MM.1S (cell line): ENCODE data around the gene C8A.

Source experiments
- EZH2phosphoT487 ChIP-seq: fragments of 300-600 bp; sonication (generic); IDR thresholded peaks from 2 replicates; pipeline ENCODE4 v1.6.1; 2018; ENCODE audit warnings: antibody characterized with exemption, low read length
- TF ChIP-seq, protein P1 (sequence below): fragments of 300-600 bp; sonication (generic); IDR thresholded peaks from 2 replicates; pipeline ENCODE4 v1.5.1; 2016; ENCODE audit warnings: antibody characterized with exemption, low read length, mixed read lengths

DNA sequence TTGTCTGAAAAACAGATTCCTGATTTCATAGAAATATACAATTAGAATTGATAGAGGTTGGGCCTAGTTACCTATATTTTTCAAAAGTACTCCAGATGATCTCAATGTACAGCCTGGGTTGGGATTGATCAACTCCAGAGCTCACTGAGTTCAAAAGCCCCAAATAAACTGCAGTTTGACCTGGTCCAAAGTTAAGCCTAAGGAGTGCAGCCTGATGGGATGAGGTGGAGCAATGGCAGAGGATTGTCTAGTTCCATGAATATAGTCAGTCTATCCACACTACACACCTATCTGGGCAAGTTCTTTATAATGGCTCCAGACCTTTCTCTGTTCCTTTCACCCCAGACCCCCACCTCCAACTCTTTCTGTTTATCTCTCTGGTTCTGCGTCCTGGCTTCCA lies 49.2 kb downstream of the C8A start:
- TF ChIP-seq EZH2phosphoT487 = no peak
- TF ChIP-seq, protein P1, sequence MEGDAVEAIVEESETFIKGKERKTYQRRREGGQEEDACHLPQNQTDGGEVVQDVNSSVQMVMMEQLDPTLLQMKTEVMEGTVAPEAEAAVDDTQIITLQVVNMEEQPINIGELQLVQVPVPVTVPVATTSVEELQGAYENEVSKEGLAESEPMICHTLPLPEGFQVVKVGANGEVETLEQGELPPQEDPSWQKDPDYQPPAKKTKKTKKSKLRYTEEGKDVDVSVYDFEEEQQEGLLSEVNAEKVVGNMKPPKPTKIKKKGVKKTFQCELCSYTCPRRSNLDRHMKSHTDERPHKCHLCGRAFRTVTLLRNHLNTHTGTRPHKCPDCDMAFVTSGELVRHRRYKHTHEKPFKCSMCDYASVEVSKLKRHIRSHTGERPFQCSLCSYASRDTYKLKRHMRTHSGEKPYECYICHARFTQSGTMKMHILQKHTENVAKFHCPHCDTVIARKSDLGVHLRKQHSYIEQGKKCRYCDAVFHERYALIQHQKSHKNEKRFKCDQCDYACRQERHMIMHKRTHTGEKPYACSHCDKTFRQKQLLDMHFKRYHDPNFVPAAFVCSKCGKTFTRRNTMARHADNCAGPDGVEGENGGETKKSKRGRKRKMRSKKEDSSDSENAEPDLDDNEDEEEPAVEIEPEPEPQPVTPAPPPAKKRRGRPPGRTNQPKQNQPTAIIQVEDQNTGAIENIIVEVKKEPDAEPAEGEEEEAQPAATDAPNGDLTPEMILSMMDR = no peak
